ENCODE data around the gene CPNE5.

The CPNE5 gene

DNA sequence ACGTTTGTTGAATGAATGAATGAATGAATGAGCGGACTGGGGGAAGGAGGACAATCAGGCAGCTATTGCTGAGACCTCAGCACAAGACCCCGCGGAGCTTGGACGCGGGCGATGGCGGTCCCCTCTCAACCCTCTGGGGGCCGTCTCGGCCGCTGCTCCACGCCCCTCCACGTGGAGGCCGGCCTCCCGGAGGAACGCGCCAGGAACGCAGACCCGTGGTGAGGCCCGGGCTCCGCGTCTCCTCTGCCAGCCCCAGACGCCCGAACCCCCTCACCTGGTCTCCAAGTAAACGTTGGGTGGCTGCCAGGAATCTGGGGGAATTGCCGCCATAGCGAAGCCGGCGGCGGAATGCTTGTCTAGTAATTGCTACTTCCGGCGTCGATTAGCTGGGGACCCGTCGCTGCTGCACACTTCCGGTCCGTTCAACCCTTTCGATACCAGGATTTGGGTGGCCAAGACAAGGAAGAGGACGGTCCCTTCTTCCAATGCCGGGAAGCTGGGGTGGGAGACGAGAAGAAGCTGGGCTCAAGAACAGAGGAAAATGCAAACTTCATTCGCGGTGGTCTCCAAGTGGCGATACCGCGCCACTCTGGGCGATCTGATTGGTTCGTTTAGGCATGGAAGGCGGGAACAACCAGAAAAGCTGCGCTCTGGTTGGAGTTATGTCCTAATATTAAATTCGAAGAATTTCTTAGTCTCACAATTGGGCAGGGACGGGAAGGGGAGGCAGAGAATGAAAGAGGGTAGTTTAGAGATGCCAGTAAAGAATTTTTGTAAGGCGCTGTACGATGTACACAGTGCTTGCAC, 35.4 kb upstream of the CPNE5 start, which contains the start of gene PPIL1:
PPIL1 (minus strand) TSS at position 361 of the 807 bp plus-strand sequence; CDS start at position 330, 31 bp downstream.
- Histone ChIP-seq H3K27ac (peak within 1 kb of the TSS; percentile 57 to 87), H3K4me3 (peak within 1 kb of the TSS; percentile 92)
- TF ChIP-seq, protein P1, sequence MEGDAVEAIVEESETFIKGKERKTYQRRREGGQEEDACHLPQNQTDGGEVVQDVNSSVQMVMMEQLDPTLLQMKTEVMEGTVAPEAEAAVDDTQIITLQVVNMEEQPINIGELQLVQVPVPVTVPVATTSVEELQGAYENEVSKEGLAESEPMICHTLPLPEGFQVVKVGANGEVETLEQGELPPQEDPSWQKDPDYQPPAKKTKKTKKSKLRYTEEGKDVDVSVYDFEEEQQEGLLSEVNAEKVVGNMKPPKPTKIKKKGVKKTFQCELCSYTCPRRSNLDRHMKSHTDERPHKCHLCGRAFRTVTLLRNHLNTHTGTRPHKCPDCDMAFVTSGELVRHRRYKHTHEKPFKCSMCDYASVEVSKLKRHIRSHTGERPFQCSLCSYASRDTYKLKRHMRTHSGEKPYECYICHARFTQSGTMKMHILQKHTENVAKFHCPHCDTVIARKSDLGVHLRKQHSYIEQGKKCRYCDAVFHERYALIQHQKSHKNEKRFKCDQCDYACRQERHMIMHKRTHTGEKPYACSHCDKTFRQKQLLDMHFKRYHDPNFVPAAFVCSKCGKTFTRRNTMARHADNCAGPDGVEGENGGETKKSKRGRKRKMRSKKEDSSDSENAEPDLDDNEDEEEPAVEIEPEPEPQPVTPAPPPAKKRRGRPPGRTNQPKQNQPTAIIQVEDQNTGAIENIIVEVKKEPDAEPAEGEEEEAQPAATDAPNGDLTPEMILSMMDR (IDR thresholded peaks at IDR 0.05) = no peak
- DNase-seq (ENCODE audit: low spot score) = peak; percentile 90

DNA sequence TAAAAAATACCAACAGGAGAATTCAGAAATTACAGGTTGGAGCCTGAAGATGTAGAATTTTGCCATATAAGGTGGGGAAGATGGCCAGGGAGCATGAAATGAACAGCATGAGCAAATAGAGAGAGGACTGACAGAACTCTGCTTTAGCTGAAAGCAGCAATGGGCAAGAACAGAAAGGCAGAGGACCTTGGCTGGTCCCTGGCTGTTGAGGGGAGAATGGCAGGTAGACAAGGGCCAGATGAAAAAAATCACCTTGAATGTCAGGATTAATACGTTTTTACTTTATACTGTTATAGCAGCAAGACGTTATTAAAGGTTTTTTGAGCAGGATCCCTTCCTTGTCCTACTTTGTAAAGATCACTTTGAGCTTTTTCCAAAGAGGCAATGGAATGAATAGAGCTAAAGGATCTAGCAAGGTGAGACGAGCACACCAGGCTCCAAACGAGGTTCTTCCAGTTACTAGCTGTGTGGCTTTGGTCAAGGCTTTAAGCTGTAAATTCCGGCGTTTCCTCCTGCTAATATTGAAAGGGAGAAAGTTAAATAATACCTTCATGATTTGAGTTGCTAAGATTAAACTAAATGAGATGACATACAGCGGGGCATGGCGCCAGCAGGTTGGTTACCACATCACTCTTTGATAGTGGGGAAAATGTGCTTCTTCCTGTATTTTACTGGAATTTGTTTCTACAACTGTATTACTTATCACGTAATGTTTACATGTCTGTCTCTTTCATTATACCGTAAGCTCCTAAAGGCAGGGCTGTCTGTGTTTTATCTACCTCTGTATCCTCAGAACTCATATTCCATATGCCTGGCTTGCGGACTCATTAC, 34.6 kb upstream of the CPNE5 start:
- peak overlapping the region; percentile 92 for H3K4me3 ChIP-seq
- TF ChIP-seq, protein P1 (IDR thresholded peaks at IDR 0.05) = no peak
- peak overlapping the region in 1 of 2 donors; percentile 87 for H3K27ac ChIP-seq
- no peak for DNase-seq (ENCODE audit: low spot score)

DNA sequence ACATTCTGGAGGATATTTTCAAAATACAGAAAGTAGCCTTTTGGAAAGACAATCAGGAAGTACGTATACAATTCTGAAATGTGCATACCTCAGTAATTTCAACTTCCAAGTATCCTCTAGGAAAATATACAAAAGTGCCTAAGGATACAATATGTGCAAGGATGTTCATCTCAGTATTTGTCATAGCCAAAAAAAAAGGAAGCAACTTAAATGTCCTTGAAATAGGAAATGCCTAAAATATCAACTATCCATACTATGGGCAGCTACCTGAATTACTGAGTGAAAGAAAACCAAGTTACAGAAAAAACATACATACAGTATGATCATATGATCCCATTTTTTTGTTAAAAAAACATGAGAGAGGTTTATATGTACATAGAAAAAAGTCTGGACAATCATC, 33.9 kb upstream of the CPNE5 start:
- Histone ChIP-seq H3K4me3 (no peak overlapping the region), H3K27ac (no peak overlapping the region)
- DNase-seq (ENCODE audit: low spot score) = no peak
- TF ChIP-seq, protein P1 (IDR thresholded peaks at IDR 0.05) = no peak

DNA sequence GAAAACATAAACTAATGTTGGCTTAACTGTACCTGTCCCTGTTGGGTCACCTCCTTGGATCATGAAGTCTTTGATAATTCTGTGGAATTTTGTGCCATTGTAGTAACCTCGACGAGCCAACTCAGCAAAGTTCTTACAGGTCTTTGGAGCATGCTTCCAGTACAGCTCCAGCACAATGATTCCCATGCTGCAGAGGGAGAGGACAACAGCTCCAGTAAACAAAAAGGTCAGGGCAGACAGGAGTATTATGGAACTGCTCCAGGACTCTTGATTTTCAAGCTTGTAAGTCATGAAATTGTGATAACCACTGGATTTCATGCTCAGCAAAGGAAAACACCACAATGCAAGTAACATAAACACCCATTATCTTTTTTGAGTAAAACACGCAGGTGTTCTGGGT, 32.4 kb upstream of the CPNE5 start:
- no peak for DNase-seq (ENCODE audit: low spot score)
- no peak overlapping the region for H3K4me3 ChIP-seq
- no peak overlapping the region for H3K27ac ChIP-seq
- TF ChIP-seq, protein P1 (IDR thresholded peaks at IDR 0.05) = no peak

DNA sequence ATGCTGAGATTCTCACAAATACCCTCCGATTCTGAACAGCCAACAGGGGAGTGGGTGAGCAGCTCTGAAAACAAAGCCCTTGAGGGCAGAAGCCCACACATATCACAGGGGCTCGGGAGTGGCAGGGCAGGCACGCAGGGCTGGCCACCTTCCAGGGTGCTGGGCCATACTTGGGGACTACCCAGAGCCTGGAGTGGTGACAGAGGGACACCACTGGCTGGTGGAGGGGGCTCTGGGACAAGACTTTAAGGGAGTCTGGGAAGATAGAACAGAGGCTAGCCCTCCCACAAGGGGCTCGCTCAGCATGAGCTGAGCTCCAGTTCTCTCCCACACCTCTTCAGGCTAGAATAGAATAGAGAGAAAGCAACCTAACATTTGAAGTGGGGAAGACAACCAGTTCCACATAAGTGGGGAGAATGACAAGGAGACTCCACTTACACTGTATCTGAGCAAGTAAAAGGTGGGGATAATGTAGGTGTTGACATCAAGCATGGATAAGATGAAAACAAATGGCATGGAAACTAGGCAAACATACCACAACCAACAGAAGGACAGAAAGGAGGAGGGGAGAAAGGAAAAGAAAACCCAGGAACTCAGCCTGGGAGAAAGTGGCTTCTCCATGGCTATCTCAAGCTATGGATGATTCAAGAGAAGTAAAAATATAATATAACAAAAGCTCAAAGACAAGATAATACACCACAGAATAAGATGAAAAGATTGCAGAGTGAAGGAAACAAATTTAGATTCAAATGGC, 28.4 kb upstream of the CPNE5 start:
- Histone ChIP-seq H3K4me3 (no peak overlapping the region), H3K27ac (no peak overlapping the region)
- no peak for DNase-seq (ENCODE audit: low spot score)
- TF ChIP-seq, protein P1 (IDR thresholded peaks at IDR 0.05) = no peak

DNA sequence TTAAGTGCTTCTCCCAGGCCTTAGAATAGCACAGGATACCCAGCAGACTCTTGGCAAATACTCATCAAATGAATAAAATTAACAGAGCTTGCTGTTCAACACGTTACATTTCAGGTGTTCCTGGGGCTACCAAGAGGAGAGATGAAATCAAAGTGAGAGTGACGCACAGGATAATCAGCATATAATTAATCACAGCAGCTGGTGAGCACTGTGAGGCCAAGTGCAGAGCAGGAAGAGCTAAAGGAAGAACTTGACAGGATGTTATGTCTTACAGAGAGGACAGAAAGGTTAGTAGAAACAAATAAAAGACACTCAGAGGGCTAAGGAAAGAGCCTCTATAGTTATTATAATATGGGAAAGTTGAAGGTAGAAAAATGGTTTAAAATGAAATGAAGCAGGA, 26.6 kb upstream of the CPNE5 start:
- TF ChIP-seq, protein P1 (IDR thresholded peaks at IDR 0.05) = no peak
- DNase-seq (ENCODE audit: low spot score) = no peak
- no peak overlapping the region for H3K4me3 ChIP-seq
- no peak overlapping the region for H3K27ac ChIP-seq
